K562 (cell line): ENCODE measurements around the gene POU2F1. TPM values are rescaled to one million over a fixed set of nuclear protein-coding genes. Genes with fewer than 3 reads are reported as not detected.

Source experiments
- ATAC-seq: fragments of 200-7000 bp; cut with Tn5 transposase; 3 replicates; pipeline ENCODE4 v1.9.1; 2020; ENCODE audit warnings: moderate library complexity
- BruUV-seq: library from RNA; stranded (reverse); fragments of 400-500 nt; replicated peaks from 2 replicates; lab custom pipeline; 2021; lab: Mats Ljungman, UMichigan
- CTCF ChIA-PET: fragments of 300-600 bp; formaldehyde crosslinking; extraction: SDS; loops from one replicate; lab custom pipeline; 2021; ENCODE audit warnings: low intra/inter-chr PET ratio; lab: Yijun Ruan, JAX
- POLR2A ChIA-PET: fragments of 300-600, 350-650 bp; sonication (Branson Sonifier 250); formaldehyde crosslinking; extraction: SDS; loops from one replicate; lab custom pipeline; 2021; ENCODE audit warnings: antibody characterized with exemption, inconsistent platforms; lab: Yijun Ruan, JAX
- DNase-seq, 4 experiments: peaks; one replicate each; pipeline versions ENCODE4 v3.0.0 to v3.0.0-alpha.2; 2011 to 2018; ENCODE audit warnings: low spot score in 3 of 4, mixed read lengths in 3 of 4; ENCODE audit errors: extremely low read depth in 1 of 4
- FAIRE-seq: peaks from 2 replicates; lab custom pipeline; 2011; peaks lifted over from hg19 to GRCh38; lab: Jason Lieb, UNC
- H2AFZ ChIP-seq: 2 replicates; pipeline ENCODE4 v1.6.0; 2011; ENCODE audit warnings: low read depth, low read length, control low read depth, inconsistent platforms
- H3K27ac ChIP-seq: fragments of 200-600 bp; 3 replicates; pipeline ENCODE4 v1.8.0; 2011; ENCODE audit warnings: low read depth, mild to moderate bottlenecking, control low read depth, inconsistent platforms, low read length, moderate library complexity, mixed read lengths; ENCODE audit errors: extremely low read depth
- H3K27me3 ChIP-seq, 2 experiments: fragments of 300-600 bp in 1 of 2; 2 replicates in 1 of 2; 3 replicates in 1 of 2; pipeline versions ENCODE4 v1.6.0 to v1.8.0; 2011; ENCODE audit warnings: inconsistent platforms in 2 of 2, low read length in 2 of 2, mild to moderate bottlenecking in 1 of 2, mixed read lengths in 1 of 2, moderate library complexity in 1 of 2; ENCODE audit not compliant: control insufficient read depth in 2 of 2, insufficient read depth in 2 of 2
- H3K36me3 ChIP-seq: fragments of 300-600 bp; 3 replicates; pipeline ENCODE4 v1.8.0; 2011; ENCODE audit warnings: mild to moderate bottlenecking, low read length, inconsistent platforms; ENCODE audit not compliant: control insufficient read depth, insufficient read depth
- H3K4me1 ChIP-seq, 2 experiments: fragments of 200-600 bp in 1 of 2; replicated peaks in 1 of 2; 2 replicates in 1 of 2; 3 replicates in 1 of 2; pipeline versions ENCODE4 v1.5.1 to v1.8.0; 2011; ENCODE audit warnings: inconsistent platforms in 2 of 2, low read length in 2 of 2, mild to moderate bottlenecking in 1 of 2, mixed read lengths in 1 of 2, moderate library complexity in 1 of 2; ENCODE audit not compliant: control insufficient read depth in 2 of 2, insufficient read depth in 2 of 2
- H3K4me2 ChIP-seq: 2 replicates; pipeline ENCODE4 v1.6.1; 2011; ENCODE audit warnings: low read length, control low read depth, inconsistent platforms, mixed read lengths; ENCODE audit not compliant: insufficient read depth
- H3K4me3 ChIP-seq: fragments of 200-600 bp; sonication (generic), shearing (Covaris generic); 2 replicates; pipeline ENCODE4 v1.5.1; 2016; ENCODE audit warnings: control low read depth, inconsistent platforms
- H3K79me2 ChIP-seq: fragments of 200-600 bp; 3 replicates; pipeline ENCODE4 v1.8.0; 2011; ENCODE audit warnings: low read length, inconsistent platforms; ENCODE audit not compliant: control insufficient read depth, insufficient read depth
- H3K9ac ChIP-seq, 2 experiments: 2 replicates each; pipeline versions ENCODE4 v1.6.0 to v1.6.1; 2011; ENCODE audit warnings: low read depth in 2 of 2, low read length in 2 of 2, control low read depth in 1 of 2, inconsistent platforms in 1 of 2, mild to moderate bottlenecking in 1 of 2, mixed read lengths in 1 of 2; ENCODE audit not compliant: insufficient read depth in 1 of 2
- H3K9me1 ChIP-seq: one replicate; pipeline ENCODE4 v1.6.0; 2011; ENCODE audit warnings: inconsistent platforms, mild to moderate bottlenecking, low read length, moderate library complexity; ENCODE audit not compliant: control insufficient read depth, insufficient read depth
- H3K9me3 ChIP-seq: replicated peaks from 2 replicates; pipeline ENCODE4 v1.5.1; 2011; ENCODE audit warnings: low read depth, low read length, inconsistent platforms; ENCODE audit not compliant: control insufficient read depth, insufficient read depth
- H4K20me1 ChIP-seq: replicated peaks from 2 replicates; pipeline ENCODE4 v1.6.1; 2011; ENCODE audit warnings: low read length, inconsistent platforms, mixed read lengths; ENCODE audit not compliant: control insufficient read depth, insufficient read depth
- CBX1 ChIP-seq: sonication (generic); IDR thresholded peaks from 2 replicates; pipeline ENCODE4 v1.6.1; 2016; ENCODE audit warnings: antibody characterized with exemption, low read depth, mild to moderate bottlenecking
- CC2D1A ChIP-seq: fragments of 450-650 bp; IDR thresholded peaks from 2 replicates; pipeline ENCODE4 v1.6.1; 2017; ENCODE audit warnings: mild to moderate bottlenecking
- FOXM1 ChIP-seq, 2 experiments: fragments of 450-650 bp in 1 of 2; sonication (generic) in 1 of 2; formaldehyde crosslinking in 1 of 2; IDR thresholded peaks; 2 replicates each; pipeline versions ENCODE4 v1.6.1 to v1.9.0; 2017 to 2022; ENCODE audit warnings: low read depth in 2 of 2, mild to moderate bottlenecking in 2 of 2, missing genetic modification reagents in 1 of 2, moderate library complexity in 1 of 2
- HLTF ChIP-seq: fragments of 450-650 bp; IDR thresholded peaks from 2 replicates; pipeline ENCODE4 v1.6.1; 2016
- PRPF4 ChIP-seq: fragments of 200-400 bp; formaldehyde crosslinking; IDR thresholded peaks from one replicate; pipeline ENCODE4 v1.6.1; 2017; ENCODE audit warnings: low read length, low read depth, mild to moderate bottlenecking; ENCODE audit not compliant: insufficient read depth, poor library complexity, severe bottlenecking
- RFX1 ChIP-seq: fragments of 450-650 bp; IDR thresholded peaks from 2 replicates; pipeline ENCODE4 v1.6.1; 2016; ENCODE audit warnings: mild to moderate bottlenecking, moderate library complexity
- SFPQ ChIP-seq: fragments of 200-400 bp; formaldehyde crosslinking; IDR thresholded peaks from 2 replicates; pipeline ENCODE4 v1.6.1; 2017; ENCODE audit warnings: mild to moderate bottlenecking, low read depth, low read length, moderate library complexity
- ZBTB17 ChIP-seq: fragments of 450-650 bp; formaldehyde crosslinking; IDR thresholded peaks from 2 replicates; pipeline ENCODE4 v1.4.0; 2020; ENCODE audit warnings: mild to moderate bottlenecking
- WGBS: fragments of 100-300 bp; shearing (Covaris generic); methylation state at CpG from one replicate; pipeline ENCODE4 v1.1.6; 2016; ENCODE audit warnings: low coverage, mixed read lengths; ENCODE audit not compliant: insufficient coverage; ENCODE audit errors: missing lambda C conversion rate; 5-methylcytosine and 5-hydroxymethylcytosine counted together
- in situ Hi-C: fragments of 300-500 bp; cut with MboI; formaldehyde crosslinking; loops from 4 replicates; pipeline ENCODE4 v1.15.0; 2018; ENCODE audit warnings: inconsistent platforms, mixed read lengths
- intact Hi-C: fragments of 100-400 bp; cut with micrococcal nuclease; formaldehyde crosslinking; loops from 2 replicates; pipeline ENCODE4 v1.14.2; 2022
- polyA plus RNA-seq, 8 experiments: library from polyadenylated mRNA; depleted of rRNA in 4 of 8; stranded (reverse) in 5 of 8; unstranded in 3 of 8; fragments of >200 nt; fragmentation: Nextera tagmentation in 2 of 8; fragmentation: Illumina TruSeq in 1 of 8; extraction: Ambion mirVana in 2 of 8; extraction: Trizol in 1 of 8; gene quantifications; 2 replicates each; pipeline versions ENCODE4 v1.2.1 to v1.2.3, GENCODE V29; 2011 to 2014; ENCODE audit warnings: inconsistent platforms in 1 of 8, missing spikeins in 1 of 8
- total RNA-seq, 7 experiments: library from RNA; depleted of rRNA in 6 of 7; stranded (reverse); fragments of >200 nt in 6 of 7; fragmentation: Illumina TruSeq in 2 of 7; extraction: Trizol in 2 of 7; gene quantifications; 2 replicates each; pipeline versions ENCODE4 v1.2.1 to v1.2.3, GENCODE V29; 2011 to 2021; ENCODE audit warnings: low replicate concordance in 1 of 7
- TF ChIP-seq, protein P1 (sequence below): fragments of 450-650 bp; IDR thresholded peaks from 2 replicates; pipeline ENCODE4 v1.6.1; 2016; ENCODE audit warnings: mild to moderate bottlenecking

The POU2F1 gene
- total and polyA plus RNA-seq, 9 of the 15 experiments (the other 6 are each of a cell fraction or from before 2014, with no cell fraction given), result 2.6 to 22.3 (median 8.8) TPM

GRCh38 chr1:167272369-167272957 is 51.8 kb downstream of the POU2F1 start:
- H4K20me1 ChIP-seq, result no peaks in the 10 kb centered on the region
- POLR2A ChIA-PET, result interaction anchor here (0.6 to 0.8 kb wide), 2 partner anchors 172 to 751 kb away, joined by 3 read pairs; no protein-coding TSS in a partner anchor
- no peaks in the 10 kb centered on the region for H3K9me3 ChIP-seq
- ATAC-seq (no peak; the same call in 2 of the 3 replicates), FAIRE-seq (no peak), DNase-seq (no peak)
- CTCF ChIA-PET, result no interaction called here
- no peak overlapping the region for H3K9ac ChIP-seq
- in situ Hi-C loops (no loop called here), intact Hi-C loops (loop anchor here (2.0 kb wide), 1 partner anchor 70 kb away; no protein-coding TSS in a partner anchor)
- WGBS, result 67% methylated on average over 3 of the region's 3 CpGs
- peaks cover 63% of the 10 kb centered on the region for H3K79me2 ChIP-seq
- H3K27me3 ChIP-seq, result no peaks in the 10 kb centered on the region
- no TSS peak for BruUV-seq
- H3K27ac ChIP-seq, result no peak overlapping the region
- no peak overlapping the region for H2AFZ ChIP-seq
- no peak overlapping the region for H3K4me3 ChIP-seq
- H3K9me1 ChIP-seq, result no peaks in the 10 kb centered on the region
- TF ChIP-seq RFX1, result no peak
- no peak for TF ChIP-seq ZBTB17 (CRISPR knock-in tag)
- TF ChIP-seq HLTF, result no peak
- 0 out of 2 replicates have a peak, but pooled peaks have one; percentile 12 for TF ChIP-seq CBX1
- TF ChIP-seq SFPQ, result no peak
- 0 out of 2 replicates have a peak, but pooled peaks have one; percentile 37 for TF ChIP-seq FOXM1 (IDR thresholded peaks at IDR 0.05; ENCODE audit: low read depth)
- TF ChIP-seq FOXM1 (CRISPR knock-in tag; IDR thresholded peaks at IDR 0.05; ENCODE audit: low read depth), result no peak
- TF ChIP-seq PRPF4, result no peak
- TF ChIP-seq, protein P1, sequence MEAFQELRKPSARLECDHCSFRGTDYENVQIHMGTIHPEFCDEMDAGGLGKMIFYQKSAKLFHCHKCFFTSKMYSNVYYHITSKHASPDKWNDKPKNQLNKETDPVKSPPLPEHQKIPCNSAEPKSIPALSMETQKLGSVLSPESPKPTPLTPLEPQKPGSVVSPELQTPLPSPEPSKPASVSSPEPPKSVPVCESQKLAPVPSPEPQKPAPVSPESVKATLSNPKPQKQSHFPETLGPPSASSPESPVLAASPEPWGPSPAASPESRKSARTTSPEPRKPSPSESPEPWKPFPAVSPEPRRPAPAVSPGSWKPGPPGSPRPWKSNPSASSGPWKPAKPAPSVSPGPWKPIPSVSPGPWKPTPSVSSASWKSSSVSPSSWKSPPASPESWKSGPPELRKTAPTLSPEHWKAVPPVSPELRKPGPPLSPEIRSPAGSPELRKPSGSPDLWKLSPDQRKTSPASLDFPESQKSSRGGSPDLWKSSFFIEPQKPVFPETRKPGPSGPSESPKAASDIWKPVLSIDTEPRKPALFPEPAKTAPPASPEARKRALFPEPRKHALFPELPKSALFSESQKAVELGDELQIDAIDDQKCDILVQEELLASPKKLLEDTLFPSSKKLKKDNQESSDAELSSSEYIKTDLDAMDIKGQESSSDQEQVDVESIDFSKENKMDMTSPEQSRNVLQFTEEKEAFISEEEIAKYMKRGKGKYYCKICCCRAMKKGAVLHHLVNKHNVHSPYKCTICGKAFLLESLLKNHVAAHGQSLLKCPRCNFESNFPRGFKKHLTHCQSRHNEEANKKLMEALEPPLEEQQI, result peak; percentile 88
- TF ChIP-seq CC2D1A, result peak; percentile 62; the same call in 1 of the 2 replicates
- peaks cover 4% of the 10 kb centered on the region in 2 experiments; a peak in 1 of 5 replicates for H3K4me1 ChIP-seq
- no peaks in the 10 kb centered on the region for H3K36me3 ChIP-seq
- H3K4me2 ChIP-seq, result no peak overlapping the region
